ENCODE data around the gene SUSD3.

SUSD3 gene

GRCh38 chr9:93035106-93035660, 23.3 kb upstream of the SUSD3 start:
- CTCF ChIA-PET, result no interaction called here
- DNase-seq, result no peak
- H3K27ac Mint-ChIP-seq, result no peak overlapping the region
- peaks cover 59% of the 10 kb centered on the region for H3K36me3 Mint-ChIP-seq
- no peaks in the 10 kb centered on the region for H3K27me3 Mint-ChIP-seq
- H3K9me3 Mint-ChIP-seq, result no peaks in the 10 kb centered on the region
- peaks cover 43% of the 10 kb centered on the region for H3K4me1 Mint-ChIP-seq
- H3K4me3 Mint-ChIP-seq, result no peak overlapping the region

GRCh38 chr9:93035821-93036351, 22.6 kb upstream of the SUSD3 start:
- peaks cover 52% of the 10 kb centered on the region for H3K36me3 Mint-ChIP-seq
- DNase-seq, result no peak
- H3K9me3 Mint-ChIP-seq, result no peaks in the 10 kb centered on the region
- no peaks in the 10 kb centered on the region for H3K27me3 Mint-ChIP-seq
- CTCF ChIA-PET, result interaction anchor here (1.1 kb wide), 1 partner anchor 20 kb away, joined by 3 read pairs; no protein-coding TSS in a partner anchor
- H3K4me1 Mint-ChIP-seq, result peaks cover 37% of the 10 kb centered on the region
- no peak overlapping the region for H3K4me3 Mint-ChIP-seq
- H3K27ac Mint-ChIP-seq, result peak overlapping the region; percentile 69

- DNase-seq, result no peak
- Mint-ChIP-seq H3K27ac (peak overlapping the region; percentile 72), H3K36me3 (peaks cover 45% of the 10 kb centered on the region), H3K27me3 (no peaks in the 10 kb centered on the region), H3K9me3 (no peaks in the 10 kb centered on the region), H3K4me1 (peaks cover 37% of the 10 kb centered on the region), H3K4me3 (no peak overlapping the region)
- CTCF ChIA-PET, result interaction anchor here (0.9 to 1.1 kb wide), 3 partner anchors 17 to 80 kb away, joined by 3 read pairs; no protein-coding TSS in a partner anchor
Measured at GRCh38 chr9:93036887-93037475, 21.5 kb upstream of the SUSD3 start.

- Mint-ChIP-seq H3K27ac (peak overlapping the region; percentile 28), H3K27me3 (no peaks in the 10 kb centered on the region), H3K4me1 (peaks cover 37% of the 10 kb centered on the region), H3K4me3 (no peak overlapping the region), H3K9me3 (no peaks in the 10 kb centered on the region), H3K36me3 (peaks cover 39% of the 10 kb centered on the region)
- DNase-seq, result no peak
- CTCF ChIA-PET, result interaction anchor here (0.6 to 0.9 kb wide), 3 partner anchors 16 to 81 kb away, joined by 3 read pairs; no protein-coding TSS in a partner anchor
Measured at GRCh38 chr9:93037476-93037971, 21.0 kb upstream of the SUSD3 start.

GRCh38 chr9:93038918-93039317, 19.6 kb upstream of the SUSD3 start:
- H3K27me3 Mint-ChIP-seq, result no peaks in the 10 kb centered on the region
- H3K9me3 Mint-ChIP-seq, result no peaks in the 10 kb centered on the region
- peaks cover 44% of the 10 kb centered on the region for H3K4me1 Mint-ChIP-seq
- H3K4me3 Mint-ChIP-seq, result no peak overlapping the region
- DNase-seq, result no peak
- H3K27ac Mint-ChIP-seq, result peak overlapping the region; percentile 42
- CTCF ChIA-PET, result no interaction called here
- peaks cover 29% of the 10 kb centered on the region for H3K36me3 Mint-ChIP-seq

GRCh38 chr9:93039456-93039855, 19.0 kb upstream of the SUSD3 start:
- Mint-ChIP-seq H3K27me3 (no peaks in the 10 kb centered on the region), H3K36me3 (peaks cover 24% of the 10 kb centered on the region), H3K4me1 (peaks cover 43% of the 10 kb centered on the region), H3K9me3 (no peaks in the 10 kb centered on the region), H3K27ac (peak overlapping the region; percentile 42), H3K4me3 (no peak overlapping the region)
- CTCF ChIA-PET, result no interaction called here
- no peak for DNase-seq

- no peak for DNase-seq
- H3K27ac Mint-ChIP-seq, result peak overlapping the region; percentile 45
- CTCF ChIA-PET, result no interaction called here
Measured at GRCh38 chr9:93039976-93040375, 18.5 kb upstream of the SUSD3 start.

GRCh38 chr9:93040409-93040808, 18.1 kb upstream of the SUSD3 start:
- H3K4me1 Mint-ChIP-seq, result peaks cover 43% of the 10 kb centered on the region
- no peaks in the 10 kb centered on the region for H3K27me3 Mint-ChIP-seq
- no peak overlapping the region for H3K4me3 Mint-ChIP-seq
- CTCF ChIA-PET, result interaction anchor here (1.2 kb wide), 1 partner anchor 11 kb away, joined by 4 read pairs; no protein-coding TSS in a partner anchor
- peaks cover 20% of the 10 kb centered on the region for H3K36me3 Mint-ChIP-seq
- no peak for DNase-seq
- H3K9me3 Mint-ChIP-seq, result peaks cover 2% of the 10 kb centered on the region
- no peak overlapping the region for H3K27ac Mint-ChIP-seq

More at GRCh38 chr9:93039976-93040375, 18.5 kb upstream of the SUSD3 start:
- H3K36me3 Mint-ChIP-seq, result peaks cover 20% of the 10 kb centered on the region
- H3K4me3 Mint-ChIP-seq, result no peak overlapping the region
- H3K27me3 Mint-ChIP-seq, result no peaks in the 10 kb centered on the region
- H3K4me1 Mint-ChIP-seq, result peaks cover 43% of the 10 kb centered on the region
- H3K9me3 Mint-ChIP-seq, result peaks cover under 1% of the 10 kb centered on the region

- Mint-ChIP-seq H3K4me1 (peaks cover 43% of the 10 kb centered on the region), H3K27me3 (peaks cover 4% of the 10 kb centered on the region), H3K4me3 (peak overlapping the region; percentile 12)
Measured at GRCh38 chr9:93041108-93041802, 17.2 kb upstream of the SUSD3 start.

GRCh38 chr9:93043122-93043521, 15.4 kb upstream of the SUSD3 start:
- Mint-ChIP-seq H3K27ac (no peak overlapping the region), H3K4me1 (peaks cover 38% of the 10 kb centered on the region), H3K9me3 (peaks cover 5% of the 10 kb centered on the region), H3K36me3 (peaks cover 6% of the 10 kb centered on the region), H3K4me3 (no peak overlapping the region), H3K27me3 (peaks cover 10% of the 10 kb centered on the region)
- DNase-seq, result no peak
- CTCF ChIA-PET, result no interaction called here

More at GRCh38 chr9:93041108-93041802, 17.2 kb upstream of the SUSD3 start:
- H3K9me3 Mint-ChIP-seq, result peaks cover 5% of the 10 kb centered on the region
- DNase-seq, result no peak
- H3K36me3 Mint-ChIP-seq, result peaks cover 16% of the 10 kb centered on the region
- CTCF ChIA-PET, result interaction anchor here (1.2 kb wide), 1 partner anchor 11 kb away, joined by 4 read pairs; no protein-coding TSS in a partner anchor
- H3K27ac Mint-ChIP-seq, result no peak overlapping the region

GRCh38 chr9:93045521-93045920, 13.0 kb upstream of the SUSD3 start:
- CTCF ChIA-PET, result no interaction called here
- H3K4me1 Mint-ChIP-seq, result peaks cover 37% of the 10 kb centered on the region
- H3K4me3 Mint-ChIP-seq, result no peak overlapping the region

GRCh38 chr9:93048566-93049448, 9.7 kb upstream of the SUSD3 start:
- Mint-ChIP-seq H3K4me3 (no peak overlapping the region), H3K4me1 (peaks cover 11% of the 10 kb centered on the region), H3K9me3 (peaks cover 5% of the 10 kb centered on the region), H3K27me3 (peaks cover 22% of the 10 kb centered on the region), H3K27ac (no peak overlapping the region), H3K36me3 (no peaks in the 10 kb centered on the region)
- CTCF ChIA-PET, result interaction anchor here (0.6 kb wide), 1 partner anchor 77 kb away, joined by 3 read pairs; no protein-coding TSS in a partner anchor
- DNase-seq, result no peak

More at GRCh38 chr9:93045521-93045920, 13.0 kb upstream of the SUSD3 start:
- Mint-ChIP-seq H3K27ac (no peak overlapping the region), H3K27me3 (peaks cover 17% of the 10 kb centered on the region), H3K9me3 (peaks cover 5% of the 10 kb centered on the region), H3K36me3 (peaks cover 4% of the 10 kb centered on the region)
- no peak for DNase-seq

- Mint-ChIP-seq H3K27me3 (peaks cover 22% of the 10 kb centered on the region), H3K4me3 (no peak overlapping the region), H3K27ac (no peak overlapping the region), H3K36me3 (no peaks in the 10 kb centered on the region), H3K4me1 (peaks cover 11% of the 10 kb centered on the region), H3K9me3 (peaks cover 5% of the 10 kb centered on the region)
- CTCF ChIA-PET, result no interaction called here
- DNase-seq, result no peak
Measured at GRCh38 chr9:93049491-93049890, 9.0 kb upstream of the SUSD3 start.

All from activated naive CD4-positive, alpha-beta T cell treated with anti-CD3 and anti-CD28 coated beads, Interleukin-2, amount 10 ng/mL, durations not matched to agents 7 days and 5 days (primary cell).